SK-N-SH treated with all-trans-retinoic acid at 6 μM for 48 hours (cell line): ENCODE measurements around the gene PPP2R2C.

Source experiments
- CREB5 ChIP-seq: fragments of 250-450 bp; sonication (Bioruptor Pico); IDR thresholded peaks from 2 replicates; pipeline ENCODE4 v1.5.1; 2020; ENCODE audit warnings: low read depth, mild to moderate bottlenecking, moderate library complexity
- CSRNP3 ChIP-seq: fragments of 250-450 bp; sonication (Bioruptor Pico); IDR thresholded peaks from 2 replicates; pipeline ENCODE4 v1.5.1; 2021; ENCODE audit warnings: mild to moderate bottlenecking, moderate library complexity
- ISL1 ChIP-seq: fragments of 250-450 bp; sonication (Bioruptor Pico); IDR thresholded peaks from 2 replicates; pipeline ENCODE4 v2.1.2; 2022; ENCODE audit warnings: mild to moderate bottlenecking, moderate library complexity
- PATZ1 ChIP-seq: fragments of 250-450 bp; sonication (Bioruptor Pico); IDR thresholded peaks from 2 replicates; pipeline ENCODE4 v1.8.0; 2020; ENCODE audit warnings: mild to moderate bottlenecking, moderate library complexity, borderline replicate concordance
- RARB ChIP-seq: fragments of 250-450 bp; sonication (Bioruptor Pico); IDR thresholded peaks from 2 replicates; pipeline ENCODE4 v1.8.0; 2021; ENCODE audit warnings: mild to moderate bottlenecking, moderate library complexity
- ZNF70 ChIP-seq: fragments of 450-650 bp; formaldehyde crosslinking; IDR thresholded peaks from 2 replicates; pipeline ENCODE4 v1.5.0; 2020; ENCODE audit warnings: mild to moderate bottlenecking, moderate library complexity

GRCh38 chr4:6391852-6392188, 80.6 kb downstream of the PPP2R2C start:
- TF ChIP-seq RARB = no peak
- no peak for TF ChIP-seq ISL1 (CRISPR knock-in tag)
- TF ChIP-seq CREB5 = no peak
- TF ChIP-seq CSRNP3 (CRISPR knock-in tag) = no peak
- TF ChIP-seq PATZ1 (CRISPR knock-in tag) = no peak
- TF ChIP-seq ZNF70 (CRISPR knock-in tag) = no peak
